Heart right ventricle (tissue), 16 donors: ENCODE measurements around the gene IDH3G. TPM values are rescaled to one million over a fixed set of nuclear protein-coding genes. Genes with fewer than 3 reads are reported as not detected.

Experiments used
- ATAC-seq, 8 donors: fragments of 200-7000 bp; cut with Tn5 transposase; one replicate each; pipeline ENCODE4 v1.9.1; 2020; ENCODE audit warnings: mild to moderate bottlenecking in 8 of 8, moderate library complexity in 8 of 8, moderate number of reproducible peaks in 1 of 8
- DNase-seq, 2 donors: peaks; one replicate each; pipeline ENCODE4 v3.0.0-alpha.2; 2020
- H3K27ac ChIP-seq, 10 donors: fragments of 200-600 bp; sonication (generic) in 2 of 10; one replicate each; pipeline versions ENCODE4 v1.5.0 to v1.8.0; 2020 to 2022; ENCODE audit warnings: mild to moderate bottlenecking in 3 of 10
- H3K27me3 ChIP-seq, 7 donors: fragments of 200-600 bp; one replicate each; pipeline ENCODE4 v1.8.0; 2021 to 2022; ENCODE audit warnings: mild to moderate bottlenecking in 2 of 7
- H3K36me3 ChIP-seq, 9 donors: fragments of 200-600 bp; sonication (generic) in 1 of 9; one replicate each; pipeline versions ENCODE4 v1.5.0 to v1.8.0; 2020 to 2022; ENCODE audit warnings: mild to moderate bottlenecking in 2 of 9
- H3K4me1 ChIP-seq, 9 donors: fragments of 200-600 bp; sonication (generic) in 1 of 9; one replicate each; pipeline versions ENCODE4 v1.5.0 to v1.8.0; 2020 to 2022; ENCODE audit warnings: mild to moderate bottlenecking in 4 of 9
- H3K4me3 ChIP-seq, 10 donors: fragments of 200-600 bp; sonication (generic) in 2 of 10; one replicate each; pipeline versions ENCODE4 v1.5.0 to v1.8.0; 2020 to 2022; ENCODE audit warnings: mild to moderate bottlenecking in 7 of 10, moderate library complexity in 2 of 10
- H3K9me3 ChIP-seq, 11 donors: fragments of 200-600 bp in 10 of 11; sonication (generic) in 2 of 11; one replicate each; pipeline versions ENCODE4 v1.5.0 to v1.8.0; 2013 to 2022; ENCODE audit warnings: mild to moderate bottlenecking in 2 of 11, control low read depth in 1 of 11, moderate library complexity in 1 of 11
- WGBS, 2 donors: extraction: QIAGEN DNeasy Blood & Tissue Kit; methylation state at CpG; one replicate each; pipeline ENCODE4 v1.1.7; 2013; ENCODE audit warnings: inconsistent platforms in 1 of 2; 5-methylcytosine and 5-hydroxymethylcytosine counted together
- intact Hi-C, 10 donors: fragments of 100-400 bp; cut with DNase I; formaldehyde crosslinking; loops; one replicate each; pipeline versions ENCODE4 v1.11.1 to v1.14.2; 2022
- polyA plus RNA-seq, 2 donors: library from polyadenylated mRNA; stranded (reverse); fragments of 200-250 nt; gene quantifications; one replicate each; pipeline ENCODE4 v1.2.3, GENCODE V29; 2013
- total RNA-seq, 10 donors: library from RNA; stranded (reverse); fragmentation: NEBNext Ultra II Directional in 3 of 10; extraction: Animal tissue kit (Norgen Biotek cat#: 25700) in 3 of 10; gene quantifications; one replicate each; pipeline versions ENCODE4 v1.2.1 to v1.2.4, GENCODE V29; 2021 to 2023
- TF ChIP-seq, protein P1 (sequence below), 9 donors: fragments of 200-600 bp; sonication (generic) in 2 of 9; IDR thresholded peaks; one replicate each; pipeline versions ENCODE4 v1.5.0 to v1.8.0; 2021 to 2022; ENCODE audit warnings: antibody characterized with exemption in 9 of 9, mild to moderate bottlenecking in 5 of 9, moderate library complexity in 1 of 9
- donor health status: Arrhythmogenic right ventricular cardiomyopathy.
- donor health status: ischemic (EF 13 %, LVEDD 7.1; RV severe dilation, severe dysfunction).
- donor health status: healthy with polysubstance abuse.
- donor health status: DM: no; HTN: yes; CAD: no.
- donor health status: DM: no; HTN: no; CAD: no.
- donor health status: ischemic (EF 25% LVEDD 6.9; RV normal size, moderate dysfunction).
- donor health status: ischemic (EF 25% LVEDD 5.7; RV mildly dilated, moderate dysfunction).
- donor health status: healthy.
- donor health status: DM: yes; HTN: yes; CAD: no.
- donor health status: Ischemic cardiomyopathy.
- donor health status: ischemic (EF 35%, LVEDD 5.7; RV mildly dilated, moderate dysfunction).
- donor health status: nonischemic (EF 11% LVEDD 7.7; RV severe dilation, severe dysfunction).
- donor health status: DM: yes; HTN: yes; CAD: no.
- donor health status: PGD.
- donor health status: ischemic (EF 29% LVEDD 5.4; RV normal size, mild dysfunction).
- donor health status: nonischemic (EF 23%, LVEDD 6.1; RV moderate dilation, normal function).

The IDH3G gene
- total and polyA plus RNA-seq, 12 donors: 58.7 to 97.2 (median 74.5) TPM

DNA sequence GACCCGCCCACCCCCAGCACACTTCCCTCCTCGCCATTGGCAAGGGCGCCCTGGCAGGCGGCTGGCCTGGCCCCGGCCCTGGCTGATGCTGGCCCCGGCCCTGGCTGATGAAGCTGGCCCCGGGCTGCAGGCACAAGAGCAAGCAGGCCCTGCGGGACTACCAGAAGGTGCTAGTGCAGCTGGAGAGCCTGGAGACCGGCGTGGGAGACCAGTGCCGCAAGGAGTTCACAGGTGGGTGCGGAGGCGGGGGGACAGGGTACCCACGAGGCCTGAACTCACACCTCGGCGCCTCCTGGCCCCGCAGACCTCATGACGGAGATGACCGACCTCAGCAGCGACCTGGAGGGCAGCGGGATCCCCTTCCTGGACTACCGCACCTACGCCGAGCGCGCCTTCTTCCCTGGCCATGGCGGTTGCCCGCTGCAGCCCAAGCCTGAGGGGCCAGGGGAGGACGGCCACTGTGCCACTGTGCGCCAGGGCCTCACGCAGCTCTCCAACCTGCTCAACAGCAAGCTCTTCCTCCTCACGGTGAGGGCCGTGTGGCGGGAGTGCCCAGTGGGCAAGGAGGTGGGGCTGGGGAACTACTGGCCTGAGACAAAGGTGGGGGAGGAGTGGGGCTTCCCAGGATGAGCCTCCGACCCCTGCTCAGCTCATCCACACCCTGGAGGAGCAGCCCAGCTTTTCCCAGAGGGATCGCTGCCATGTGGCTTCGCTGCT, 19.4 kb downstream of the IDH3G start:
- Histone ChIP-seq H3K36me3 (no peaks in the 10 kb centered on the region), H3K9me3 (no peaks in the 10 kb centered on the region), H3K4me1 (no peaks in the 10 kb centered on the region), H3K27ac (no peak overlapping the region), H3K4me3 (no peak overlapping the region), H3K27me3 (no peaks in the 10 kb centered on the region)
- 92 to 94% methylated on average over 26 to 37 of the region's 37 CpGs for WGBS, 2 donors
- TF ChIP-seq, protein P1, sequence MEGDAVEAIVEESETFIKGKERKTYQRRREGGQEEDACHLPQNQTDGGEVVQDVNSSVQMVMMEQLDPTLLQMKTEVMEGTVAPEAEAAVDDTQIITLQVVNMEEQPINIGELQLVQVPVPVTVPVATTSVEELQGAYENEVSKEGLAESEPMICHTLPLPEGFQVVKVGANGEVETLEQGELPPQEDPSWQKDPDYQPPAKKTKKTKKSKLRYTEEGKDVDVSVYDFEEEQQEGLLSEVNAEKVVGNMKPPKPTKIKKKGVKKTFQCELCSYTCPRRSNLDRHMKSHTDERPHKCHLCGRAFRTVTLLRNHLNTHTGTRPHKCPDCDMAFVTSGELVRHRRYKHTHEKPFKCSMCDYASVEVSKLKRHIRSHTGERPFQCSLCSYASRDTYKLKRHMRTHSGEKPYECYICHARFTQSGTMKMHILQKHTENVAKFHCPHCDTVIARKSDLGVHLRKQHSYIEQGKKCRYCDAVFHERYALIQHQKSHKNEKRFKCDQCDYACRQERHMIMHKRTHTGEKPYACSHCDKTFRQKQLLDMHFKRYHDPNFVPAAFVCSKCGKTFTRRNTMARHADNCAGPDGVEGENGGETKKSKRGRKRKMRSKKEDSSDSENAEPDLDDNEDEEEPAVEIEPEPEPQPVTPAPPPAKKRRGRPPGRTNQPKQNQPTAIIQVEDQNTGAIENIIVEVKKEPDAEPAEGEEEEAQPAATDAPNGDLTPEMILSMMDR (IDR thresholded peaks at IDR 0.05): no peak
- intact Hi-C loops: no loop called here
- no peak for ATAC-seq
- DNase-seq: no peak

DNA sequence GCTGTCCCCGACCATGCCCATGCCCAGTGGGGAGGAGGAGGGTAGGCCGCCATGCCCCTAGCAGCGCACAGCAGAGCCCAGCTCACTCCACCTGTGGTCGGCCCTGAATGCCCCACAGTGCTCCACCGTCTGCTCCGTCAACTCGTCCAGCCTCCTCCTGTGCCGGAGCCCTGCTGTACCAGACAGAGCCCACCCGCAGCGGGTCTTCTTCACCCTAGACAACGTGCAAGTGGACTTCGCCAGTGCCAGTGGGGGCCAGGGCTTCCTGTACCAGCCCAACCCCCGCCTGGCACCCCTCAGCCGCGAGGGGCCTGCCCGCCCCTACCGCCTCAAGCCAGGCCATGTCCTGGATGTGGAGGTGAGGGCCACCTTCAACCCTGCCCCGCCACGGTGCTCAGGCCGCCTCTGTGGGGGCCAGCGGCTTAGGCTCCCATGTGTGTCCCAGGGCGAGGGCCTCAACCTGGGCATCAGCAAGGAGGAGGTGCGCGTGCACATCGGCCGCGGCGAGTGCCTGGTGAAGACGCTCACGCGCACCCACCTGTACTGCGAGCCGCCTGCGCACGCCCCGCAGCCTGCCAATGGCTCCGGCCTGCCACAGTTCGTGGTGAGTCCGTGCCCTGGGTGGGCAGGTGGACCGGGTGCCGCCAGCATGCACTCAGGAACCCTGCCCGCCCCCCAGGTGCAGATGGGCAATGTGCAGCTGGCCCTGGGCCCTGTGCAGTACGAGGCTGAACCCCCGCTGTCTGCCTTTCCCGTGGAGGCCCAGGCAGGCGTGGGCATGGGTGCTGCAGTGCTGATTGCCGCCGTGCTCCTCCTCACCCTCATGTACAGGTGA, 20.2 kb downstream of the IDH3G start:
- H3K27me3 ChIP-seq: no peaks in the 10 kb centered on the region
- H3K4me3 ChIP-seq: no peak overlapping the region
- no peak overlapping the region for H3K27ac ChIP-seq
- no peaks in the 10 kb centered on the region for H3K4me1 ChIP-seq
- TF ChIP-seq, protein P1 (IDR thresholded peaks at IDR 0.05): no peak
- H3K9me3 ChIP-seq: no peaks in the 10 kb centered on the region
- no peak for ATAC-seq
- H3K36me3 ChIP-seq: no peaks in the 10 kb centered on the region
- WGBS, 2 donors: 95 to 96% methylated on average over 39 to 48 of the region's 48 CpGs
- intact Hi-C loops: no loop called here
- peak in 1 of 2 donors; percentile 4 for DNase-seq

DNA sequence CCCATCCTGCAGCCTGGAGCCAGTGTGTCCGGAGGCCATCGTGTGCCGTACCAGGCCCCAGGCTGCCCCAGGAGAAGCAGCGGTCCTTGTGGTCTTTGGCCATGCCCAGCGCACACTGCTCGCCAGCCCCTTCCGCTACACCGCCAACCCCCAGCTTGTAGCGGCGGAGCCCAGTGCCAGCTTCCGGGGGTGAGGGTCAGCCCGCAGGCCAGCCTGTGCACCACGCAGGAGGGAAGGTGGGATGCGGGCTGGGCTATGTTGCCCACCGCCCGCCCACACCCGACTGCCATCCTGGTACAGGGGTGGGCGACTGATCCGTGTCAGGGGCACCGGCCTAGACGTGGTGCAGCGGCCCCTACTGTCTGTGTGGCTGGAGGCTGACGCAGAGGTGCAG, 21.0 kb downstream of the IDH3G start:
- ATAC-seq: no peak
- no peaks in the 10 kb centered on the region for H3K4me1 ChIP-seq
- intact Hi-C loops: no loop called here
- H3K27me3 ChIP-seq: no peaks in the 10 kb centered on the region
- TF ChIP-seq, protein P1 (IDR thresholded peaks at IDR 0.05): no peak
- H3K36me3 ChIP-seq: no peaks in the 10 kb centered on the region
- no peak overlapping the region for H3K27ac ChIP-seq
- no peak overlapping the region for H3K4me3 ChIP-seq
- 95 to 97% methylated on average over 20 to 23 of the region's 23 CpGs for WGBS, 2 donors
- no peaks in the 10 kb centered on the region for H3K9me3 ChIP-seq
- DNase-seq: no peak

DNA sequence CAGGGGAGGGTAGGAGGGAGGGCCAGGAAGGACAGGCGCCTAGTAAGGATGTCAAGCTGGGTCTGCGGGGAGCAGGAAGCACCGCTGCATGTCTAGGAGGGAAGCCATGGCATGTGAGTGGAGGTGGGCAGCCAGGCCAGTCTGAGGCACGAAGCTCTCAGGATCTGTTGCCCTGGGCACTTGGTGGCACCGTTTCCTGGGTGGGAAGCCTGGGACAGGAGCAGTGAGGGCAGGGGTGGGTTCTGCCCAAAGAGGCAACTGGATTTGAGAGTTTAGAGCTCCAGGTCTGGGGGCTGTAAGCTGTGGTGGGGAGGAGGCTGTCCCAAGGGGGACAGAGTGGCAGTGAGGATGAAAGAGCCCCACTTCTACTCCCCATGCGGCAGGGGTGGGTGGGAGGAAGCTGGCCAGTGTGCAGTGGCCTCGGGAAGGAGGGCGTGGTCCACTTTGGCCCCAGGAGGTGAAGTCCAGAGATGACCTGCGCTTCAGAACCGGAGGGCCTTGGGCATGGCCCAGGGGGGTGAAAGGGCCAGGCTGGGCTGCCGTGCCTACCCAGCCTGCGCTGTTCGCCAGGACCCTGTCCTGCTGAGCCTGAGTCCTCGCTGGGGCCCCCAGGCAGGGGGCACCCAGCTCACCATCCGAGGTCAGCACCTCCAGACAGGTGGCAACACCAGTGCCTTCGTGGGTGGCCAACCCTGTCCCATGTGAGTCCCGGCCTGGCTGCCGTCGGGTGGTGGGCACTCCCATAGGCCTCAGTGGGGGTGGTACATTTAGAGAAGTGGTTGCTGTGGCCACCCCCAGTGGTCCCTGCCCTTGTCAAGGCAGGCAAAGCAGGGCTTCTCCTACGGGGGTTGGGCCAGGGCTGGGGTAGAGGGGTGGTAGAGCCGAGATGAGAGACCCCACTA, 21.6 kb downstream of the IDH3G start:
- no peaks in the 10 kb centered on the region for H3K4me1 ChIP-seq

More for the DNA sequence above, 21.6 kb downstream of the IDH3G start:
- no peak for ATAC-seq
- 81 to 92% methylated on average over 12 to 21 of the region's 21 CpGs for WGBS, 2 donors
- H3K4me3 ChIP-seq: no peak overlapping the region
- DNase-seq: peak in 1 of 2 donors; percentile 3
- no peaks in the 10 kb centered on the region for H3K9me3 ChIP-seq
- H3K27me3 ChIP-seq: no peaks in the 10 kb centered on the region
- TF ChIP-seq, protein P1 (IDR thresholded peaks at IDR 0.05): no peak
- intact Hi-C loops: no loop called here
- H3K36me3 ChIP-seq: no peaks in the 10 kb centered on the region
- H3K27ac ChIP-seq: no peak overlapping the region
